Breast epithelium (tissue), 3 donors: ENCODE results near the gene KRT12.

Source experiments
- CTCF ChIP-seq, 3 donors: fragments of 450-650 bp; IDR thresholded peaks; one replicate each; pipeline ENCODE4 v1.5.1; 2016 to 2017; ENCODE audit warnings: antibody characterized with exemption in 3 of 3, mild to moderate bottlenecking in 3 of 3, moderate library complexity in 3 of 3
- POLR2AphosphoS5 ChIP-seq, 3 donors: sonication (generic); formaldehyde crosslinking; IDR thresholded peaks; one replicate each; pipeline ENCODE4 v1.6.1; 2017; ENCODE audit warnings: antibody characterized with exemption in 3 of 3

GRCh38 chr17:40815381-40815780 is 51.6 kb downstream of the KRT12 start:
- TF ChIP-seq CTCF (IDR thresholded peaks at IDR 0.05) (no peak), POLR2AphosphoS5 (IDR thresholded peaks at IDR 0.05) (no peak)
